C1 segment of cervical spinal cord (tissue), 14 donors: ENCODE data around the gene VAV2.

Experiments used
- DNase-seq, 14 donors: peaks; one replicate each; lab custom pipeline; 2025; lab: John Stamatoyannopoulos, UW

The VAV2 gene

GRCh38 chr9:134027561-134027960 is 35.4 kb upstream of the VAV2 start:
- DNase-seq: no peak

GRCh38 chr9:134026981-134027380 is 34.9 kb upstream of the VAV2 start:
- no peak for DNase-seq

- no peak for DNase-seq
Observed at GRCh38 chr9:134026581-134026980, 34.5 kb upstream of the VAV2 start.

- peak in 5 of 14 donors; percentile 50 to 66 (median 58) for DNase-seq
Observed at GRCh38 chr9:134025606-134026541, 33.8 kb upstream of the VAV2 start.

GRCh38 chr9:134024828-134025605 is 32.9 kb upstream of the VAV2 start, which contains the start of gene BRD3OS:
TSS of gene BRD3OS (plus strand) at chr9:134025481. CDS start at chr9:134026748, 1,267 bp downstream.
- peak; percentile 59 to 100 (median 94) for DNase-seq

GRCh38 chr9:134024214-134024792 is 32.2 kb upstream of the VAV2 start:
- no peak for DNase-seq

GRCh38 chr9:134014946-134015345 is 22.8 kb upstream of the VAV2 start:
- DNase-seq: no peak

GRCh38 chr9:134011401-134011800 is 19.3 kb upstream of the VAV2 start:
- DNase-seq: no peak

- no peak for DNase-seq
Observed at GRCh38 chr9:134010310-134011173, 18.4 kb upstream of the VAV2 start.

GRCh38 chr9:134007571-134007970 is 15.4 kb upstream of the VAV2 start:
- no peak for DNase-seq

GRCh38 chr9:134007150-134007549 is 15.0 kb upstream of the VAV2 start:
- no peak for DNase-seq

GRCh38 chr9:134005381-134005780 is 13.3 kb upstream of the VAV2 start:
- DNase-seq: no peak

- DNase-seq: no peak
Observed at GRCh38 chr9:134004881-134005280, 12.8 kb upstream of the VAV2 start.

- no peak for DNase-seq
Observed at GRCh38 chr9:134004131-134004873, 12.2 kb upstream of the VAV2 start.

- no peak for DNase-seq
Observed at GRCh38 chr9:134003237-134003636, 11.1 kb upstream of the VAV2 start.

- no peak for DNase-seq
Observed at GRCh38 chr9:134002796-134003195, 10.7 kb upstream of the VAV2 start.

GRCh38 chr9:133999851-134000265 is 7.7 kb upstream of the VAV2 start:
- DNase-seq: no peak

GRCh38 chr9:133998915-133999595 is 6.9 kb upstream of the VAV2 start:
- no peak for DNase-seq

- no peak for DNase-seq
Observed at GRCh38 chr9:133997584-133997983, 5.5 kb upstream of the VAV2 start.
